GM18505 (cell line): ENCODE measurements around the gene FKBP14.
"Not testable (repeated sequence)": the region's sequence is repeated elsewhere in the genome, so short reads cannot be mapped to it uniquely, and the experiment has no call there.

Experiments used
- ATAC-seq: cut with Tn5 transposase; IDR thresholded peaks from one replicate; pipeline ENCODE4 v1.9.1; 2021; ENCODE audit not compliant: unreplicated experiment
- POLR2A ChIP-seq: IDR thresholded peaks from 4 replicates; pipeline ENCODE4 v1.6.1; 2011; ENCODE audit warnings: borderline replicate concordance; ENCODE audit not compliant: insufficient read depth, insufficient read length; ENCODE audit errors: extremely low read depth

The FKBP14 gene

DNA sequence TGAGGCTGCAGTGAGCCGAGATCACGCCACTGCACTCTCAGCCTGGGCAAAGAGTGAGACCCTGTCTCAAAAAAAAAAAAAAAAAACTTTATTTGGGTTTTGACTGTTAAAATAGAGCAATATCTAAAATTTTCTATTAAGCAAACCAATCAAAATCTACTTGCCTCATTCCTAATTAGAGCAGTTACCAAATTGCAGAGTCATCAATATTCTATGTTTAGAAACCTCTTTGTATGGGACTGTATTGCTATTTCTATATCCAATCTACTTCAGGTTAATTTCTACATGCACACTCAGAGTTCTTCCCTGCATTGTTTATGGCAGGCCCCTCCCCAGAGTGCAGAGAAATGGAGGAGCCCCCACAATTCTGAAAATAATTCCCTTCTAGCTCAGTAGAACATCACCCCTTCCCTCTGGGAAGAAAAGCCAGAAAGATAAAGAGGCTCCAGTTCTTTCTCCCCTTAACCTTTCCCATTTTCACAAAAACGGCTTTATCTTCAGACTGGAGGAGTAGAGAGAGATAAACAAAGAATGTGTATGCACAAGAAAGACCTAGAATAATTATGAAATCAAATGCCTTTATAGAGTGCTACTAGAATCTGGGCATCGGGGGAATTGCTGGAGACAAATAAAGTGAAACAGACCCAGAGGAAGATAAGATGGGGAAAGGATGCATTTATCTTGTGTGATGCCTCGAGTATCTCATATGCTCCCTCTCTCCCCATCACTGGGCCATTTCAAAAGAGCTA is 54.8 kb downstream of the FKBP14 start:
- no peak for TF ChIP-seq POLR2A
- no peak for ATAC-seq

GRCh38 chr7:29970158-29970557 is 56.3 kb downstream of the FKBP14 start:
- TF ChIP-seq POLR2A, result no peak
- ATAC-seq, result no peak

- TF ChIP-seq POLR2A, result no peak
- no peak for ATAC-seq
Observed at GRCh38 chr7:29969738-29970137, 56.8 kb downstream of the FKBP14 start.

- no peak for ATAC-seq
- TF ChIP-seq POLR2A, result no peak
Observed at GRCh38 chr7:29968683-29969395, 57.7 kb downstream of the FKBP14 start.

- ATAC-seq, result no peak
- no peak for TF ChIP-seq POLR2A
Observed at GRCh38 chr7:29965030-29965429, 61.5 kb downstream of the FKBP14 start.

DNA sequence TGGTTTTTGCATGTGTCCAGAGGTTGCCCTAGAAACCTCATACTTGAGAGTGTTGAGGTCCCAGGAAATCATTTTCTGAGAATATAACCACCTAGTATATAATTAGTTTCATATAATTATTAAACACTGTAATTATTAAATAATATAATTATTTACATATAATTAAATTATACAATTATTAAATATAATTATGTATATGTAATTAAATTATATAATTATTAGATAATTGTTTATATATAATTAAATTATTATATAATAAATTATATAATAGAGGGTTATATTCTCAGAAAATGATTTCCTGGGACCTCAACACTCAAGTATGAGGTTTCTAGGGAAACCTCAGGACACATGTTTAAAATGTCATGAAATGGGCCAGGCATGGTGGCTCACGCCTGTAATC is 64.5 kb downstream of the FKBP14 start:
- ATAC-seq, result no peak

DNA sequence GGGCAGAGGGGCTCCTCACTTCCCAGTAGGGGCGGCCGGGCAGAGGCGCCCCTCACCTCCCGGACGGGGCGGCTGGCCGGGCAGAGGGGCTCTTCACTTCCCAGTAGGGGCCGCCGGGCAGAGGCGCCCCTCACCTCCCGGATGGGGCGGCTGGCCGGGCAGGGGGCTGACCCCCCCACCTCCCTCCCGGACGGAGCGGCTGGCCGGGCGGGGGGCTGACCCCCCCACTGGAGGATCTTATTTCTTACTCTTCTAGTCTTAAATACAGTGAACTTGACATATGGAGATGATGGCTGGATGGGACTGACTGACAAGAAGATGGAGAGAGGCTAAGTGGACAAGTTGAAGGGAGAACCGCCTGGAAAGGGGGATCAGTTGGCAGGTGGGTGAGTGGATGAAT is 64.9 kb downstream of the FKBP14 start:
- ATAC-seq, result not testable (repeated sequence)

More for the DNA sequence above, 64.5 kb downstream of the FKBP14 start:
- no peak for TF ChIP-seq POLR2A
